Spleen (tissue), 7 donors: ENCODE data around the gene PPM1M.

Experiments used
- CTCF ChIP-seq, 11 experiments: fragments of 200-600 bp in 7 of 11; fragments of 450-650 bp in 4 of 11; sonication (generic) in 4 of 11; IDR thresholded peaks in 8 of 11; conservative IDR thresholded peaks in 3 of 11; 1 replicate in 7 of 11; 2 replicates in 4 of 11; pipeline versions ENCODE4 v1.4.0 to v1.8.0; 2016 to 2021; ENCODE audit warnings: antibody characterized with exemption in 11 of 11, inconsistent platforms in 4 of 11, mild to moderate bottlenecking in 1 of 11
- POLR2A ChIP-seq, 3 donors: fragments of 450-650 bp; IDR thresholded peaks; one replicate each; pipeline ENCODE4 v1.5.1; 2017; ENCODE audit warnings: antibody characterized with exemption in 3 of 3, mild to moderate bottlenecking in 1 of 3
- POLR2AphosphoS5 ChIP-seq, 3 donors: sonication (generic); formaldehyde crosslinking; IDR thresholded peaks; one replicate each; pipeline ENCODE4 v1.5.1; 2017; ENCODE audit warnings: antibody characterized with exemption in 3 of 3
- donor health status: DM: no; HTN: no; CAD: no; lungs with moderate emphysema.
- donor health status: DM: no; HTN: no; CAD: no.
- donor health status: DM: no; HTN: no; CAD: no.

GRCh38 chr3:52216585-52217408 is 28.8 kb upstream of the PPM1M start:
- TF ChIP-seq CTCF (IDR thresholded peaks at IDR 0.05 in 8 of 11, conservative IDR thresholded peaks at IDR 0.05 in 3 of 11) (no peak), POLR2A (IDR thresholded peaks at IDR 0.05) (no peak), POLR2AphosphoS5 (IDR thresholded peaks at IDR 0.05) (peak in 2 of 3 donors; percentile 49 to 55)
